BJ (cell line): ENCODE results near the gene SMIM10L2A. TPM values are rescaled to one million over a fixed set of nuclear protein-coding genes. Genes with fewer than 3 reads are reported as not detected.

ENCODE experiments used
- CTCF ChIA-PET: fragments of 350-600 bp; formaldehyde crosslinking; extraction: SDS; loops from one replicate; lab custom pipeline; 2021; ENCODE audit warnings: antibody characterized with exemption, inconsistent platforms; lab: Yijun Ruan, JAX
- POLR2A ChIA-PET: fragments of 300-600 bp; sonication (Branson Sonifier 250); formaldehyde crosslinking; extraction: SDS; loops from one replicate; lab custom pipeline; 2021; ENCODE audit warnings: antibody characterized with exemption; lab: Charles Lee
- DNase-seq: peaks from one replicate; pipeline ENCODE4 v3.0.0-alpha.2; 2011; ENCODE audit warnings: low read depth
- H3K27me3 ChIP-seq: 2 replicates; pipeline ENCODE4 v1.6.0; 2011; ENCODE audit warnings: low read length; ENCODE audit not compliant: control insufficient read depth, insufficient read depth
- H3K36me3 ChIP-seq: 2 replicates; pipeline ENCODE4 v1.5.1; 2011; ENCODE audit warnings: low read length; ENCODE audit not compliant: control insufficient read depth, insufficient read depth
- H3K4me3 ChIP-seq: 2 replicates; pipeline ENCODE4 v1.5.1; 2011; ENCODE audit warnings: low read depth, mild to moderate bottlenecking, control low read depth, low read length
- CTCF ChIP-seq: IDR thresholded peaks from 2 replicates; pipeline ENCODE4 v1.5.1; 2011; ENCODE audit warnings: low read depth, mild to moderate bottlenecking, control low read depth, inconsistent platforms, low read length, moderate library complexity; ENCODE audit not compliant: insufficient read depth
- polyA plus RNA-seq: library from polyadenylated mRNA; depleted of rRNA; stranded (reverse); fragments of >200 nt; gene quantifications from 2 replicates; pipeline ENCODE4 v1.2.3, GENCODE V29; 2011

SMIM10L2A gene
- polyA plus RNA-seq, 1 experiment = 0.05 TPM

GRCh38 chrX:135408794-135409193, 12.9 kb upstream of the SMIM10L2A start:
- TF ChIP-seq CTCF = no peak
- ChIA-PET CTCF (no interaction called here), POLR2A (no interaction called here)
- no peak overlapping the region for H3K4me3 ChIP-seq
- H3K36me3 ChIP-seq = no peaks in the 10 kb centered on the region
- DNase-seq = no peak
- H3K27me3 ChIP-seq = no peaks in the 10 kb centered on the region

GRCh38 chrX:135410861-135411627, 10.7 kb upstream of the SMIM10L2A start:
- POLR2A ChIA-PET = no interaction called here
- TF ChIP-seq CTCF = no peak
- H3K36me3 ChIP-seq = no peaks in the 10 kb centered on the region

GRCh38 chrX:135411893-135412292, 9.9 kb upstream of the SMIM10L2A start:
- Histone ChIP-seq H3K36me3 (no peaks in the 10 kb centered on the region), H3K27me3 (no peaks in the 10 kb centered on the region), H3K4me3 (no peak overlapping the region)
- no peak for TF ChIP-seq CTCF
- CTCF ChIA-PET = no interaction called here
- POLR2A ChIA-PET = no interaction called here
- no peak for DNase-seq

More at GRCh38 chrX:135410861-135411627, 10.7 kb upstream of the SMIM10L2A start:
- DNase-seq = no peak
- CTCF ChIA-PET = no interaction called here
- H3K4me3 ChIP-seq = no peak overlapping the region
- H3K27me3 ChIP-seq = no peaks in the 10 kb centered on the region

- no peak for TF ChIP-seq CTCF
- Histone ChIP-seq H3K27me3 (no peaks in the 10 kb centered on the region), H3K4me3 (no peak overlapping the region), H3K36me3 (no peaks in the 10 kb centered on the region)
- DNase-seq = no peak
- ChIA-PET CTCF (no interaction called here), POLR2A (no interaction called here)
These were observed 5.2 kb upstream of the SMIM10L2A start for GRCh38 chrX:135416546-135416945.

GRCh38 chrX:135420831-135421230, 913 bp upstream of the SMIM10L2A start:
- no peaks in the 10 kb centered on the region for H3K36me3 ChIP-seq
- TF ChIP-seq CTCF = no peak
- no peak for DNase-seq
- ChIA-PET CTCF (no interaction called here), POLR2A (no interaction called here)
- no peaks in the 10 kb centered on the region for H3K27me3 ChIP-seq
- H3K4me3 ChIP-seq = no peak overlapping the region
